ENCODE measurements around the gene NLGN4X. TPM values are rescaled to one million over a fixed set of nuclear protein-coding genes. Genes with fewer than 3 reads are reported as not detected.

The NLGN4X gene
- polyA plus RNA-seq, 1 experiment: 1.1 TPM

GRCh38 chrX:6074532-6074931, 154.1 kb downstream of the NLGN4X start:
- H3K4me3 ChIP-seq (ENCODE audit: low read depth, low read length): no peak overlapping the region
- CTCF ChIA-PET: no interaction called here
- H3K36me3 ChIP-seq (ENCODE audit: control insufficient read depth, insufficient read depth, low read length): no peaks in the 10 kb centered on the region
- no peaks in the 10 kb centered on the region for H3K27me3 ChIP-seq (ENCODE audit: control insufficient read depth, insufficient read depth, low read length)
- no peak for DNase-seq (ENCODE audit: low read depth)
- POLR2A ChIA-PET: no interaction called here
- TF ChIP-seq CTCF (IDR thresholded peaks at IDR 0.05; ENCODE audit: insufficient read depth, low read depth, low read length): no peak

- TF ChIP-seq CTCF (IDR thresholded peaks at IDR 0.05; ENCODE audit: insufficient read depth, low read depth, low read length): no peak
- DNase-seq (ENCODE audit: low read depth): no peak
- CTCF ChIA-PET: no interaction called here
- Histone ChIP-seq H3K27me3 (ENCODE audit: control insufficient read depth, insufficient read depth, low read length) (no peaks in the 10 kb centered on the region), H3K36me3 (ENCODE audit: control insufficient read depth, insufficient read depth, low read length) (no peaks in the 10 kb centered on the region), H3K4me3 (ENCODE audit: low read depth, low read length) (no peak overlapping the region)
- POLR2A ChIA-PET: no interaction called here
Measured at GRCh38 chrX:6071731-6072130, 156.9 kb downstream of the NLGN4X start.

GRCh38 chrX:6067600-6067999, 161.1 kb downstream of the NLGN4X start:
- H3K4me3 ChIP-seq (ENCODE audit: low read depth, low read length): no peak overlapping the region
- no peaks in the 10 kb centered on the region for H3K27me3 ChIP-seq (ENCODE audit: control insufficient read depth, insufficient read depth, low read length)
- no peaks in the 10 kb centered on the region for H3K36me3 ChIP-seq (ENCODE audit: control insufficient read depth, insufficient read depth, low read length)
- no peak for TF ChIP-seq CTCF (IDR thresholded peaks at IDR 0.05; ENCODE audit: insufficient read depth, low read depth, low read length)
- POLR2A ChIA-PET: no interaction called here
- CTCF ChIA-PET: no interaction called here
- DNase-seq (ENCODE audit: low read depth): no peak

- POLR2A ChIA-PET: no interaction called here
- H3K4me3 ChIP-seq (ENCODE audit: low read depth, low read length): no peak overlapping the region
- no peaks in the 10 kb centered on the region for H3K36me3 ChIP-seq (ENCODE audit: control insufficient read depth, insufficient read depth, low read length)
- TF ChIP-seq CTCF (IDR thresholded peaks at IDR 0.05; ENCODE audit: insufficient read depth, low read depth, low read length): no peak
- DNase-seq (ENCODE audit: low read depth): no peak
- CTCF ChIA-PET: no interaction called here
- no peaks in the 10 kb centered on the region for H3K27me3 ChIP-seq (ENCODE audit: control insufficient read depth, insufficient read depth, low read length)
Measured at GRCh38 chrX:6053141-6053540, 175.5 kb downstream of the NLGN4X start.

- DNase-seq (ENCODE audit: low read depth): no peak
Measured at GRCh38 chrX:6052111-6052745, 176.4 kb downstream of the NLGN4X start.

More at GRCh38 chrX:6052111-6052745, 176.4 kb downstream of the NLGN4X start:
- no peak overlapping the region for H3K4me3 ChIP-seq (ENCODE audit: low read depth, low read length)
- POLR2A ChIA-PET: no interaction called here
- no peak for TF ChIP-seq CTCF (IDR thresholded peaks at IDR 0.05; ENCODE audit: insufficient read depth, low read depth, low read length)
- no peaks in the 10 kb centered on the region for H3K36me3 ChIP-seq (ENCODE audit: control insufficient read depth, insufficient read depth, low read length)
- H3K27me3 ChIP-seq (ENCODE audit: control insufficient read depth, insufficient read depth, low read length): no peaks in the 10 kb centered on the region
- CTCF ChIA-PET: no interaction called here
